WTC11 (cell line): ENCODE measurements around the gene MMP28. TPM values are rescaled to one million over a fixed set of nuclear protein-coding genes. Genes with fewer than 3 reads are reported as not detected.

ENCODE experiments used
- ATAC-seq: fragments of 200-7000 bp; cut with Tn5 transposase; 2 replicates; pipeline ENCODE4 v1.10.0; 2021; ENCODE audit warnings: mild to moderate bottlenecking, moderate library complexity
- CTCF ChIA-PET: fragments of 300-600 bp; sonication (Branson Sonifier 250); formaldehyde crosslinking; loops from one replicate; lab custom pipeline; 2021; ENCODE audit warnings: antibody characterized with exemption; lab: Charles Lee
- POLR2A ChIA-PET: fragments of 350-600 bp; sonication (Branson Sonifier 250); formaldehyde crosslinking; loops from one replicate; lab custom pipeline; 2021; ENCODE audit warnings: antibody characterized with exemption; lab: Charles Lee
- DNase-seq: peaks from one replicate; pipeline ENCODE4 v3.0.0; 2021; ENCODE audit warnings: low spot score
- H3K27ac Mint-ChIP-seq: 2 replicates; pipeline ENCODE4 v1.8.0; 2021; ENCODE audit warnings: mixed read lengths
- H3K27me3 Mint-ChIP-seq: 2 replicates; pipeline ENCODE4 v1.8.0; 2021; ENCODE audit warnings: low read depth, mild to moderate bottlenecking, moderate library complexity, mixed read lengths
- H3K36me3 Mint-ChIP-seq: 2 replicates; pipeline ENCODE4 v1.8.0; 2021; ENCODE audit warnings: mixed read lengths
- H3K4me1 Mint-ChIP-seq: 2 replicates; pipeline ENCODE4 v1.8.0; 2022; ENCODE audit warnings: mixed read lengths
- H3K4me3 Mint-ChIP-seq: 2 replicates; pipeline ENCODE4 v1.8.0; 2021; ENCODE audit warnings: mild to moderate bottlenecking, moderate library complexity, mixed read lengths
- H3K9me3 Mint-ChIP-seq: 2 replicates; pipeline ENCODE4 v1.8.0; 2021; ENCODE audit warnings: mixed read lengths
- ARID4B ChIP-seq: sonication (generic); formaldehyde crosslinking; IDR thresholded peaks from 2 replicates; pipeline ENCODE4 v1.8.0; 2023; ENCODE audit warnings: missing genetic modification reagents, mild to moderate bottlenecking, borderline replicate concordance
- ATF1 ChIP-seq: sonication (generic); formaldehyde crosslinking; IDR thresholded peaks from 2 replicates; pipeline ENCODE4 v1.8.1; 2023; ENCODE audit warnings: mild to moderate bottlenecking, moderate library complexity, missing genetic modification reagents
- ATF2 ChIP-seq: sonication (generic); formaldehyde crosslinking; IDR thresholded peaks from 2 replicates; pipeline ENCODE4 v1.8.1; 2022; ENCODE audit warnings: low read depth, missing genetic modification reagents, borderline replicate concordance
- EMX1 ChIP-seq: fragments of 250-450 bp; sonication (Bioruptor Pico); IDR thresholded peaks from 2 replicates; pipeline ENCODE4 v1.8.0; 2021; ENCODE audit warnings: mild to moderate bottlenecking
- FOXP1 ChIP-seq: sonication (generic); formaldehyde crosslinking; IDR thresholded peaks from 2 replicates; pipeline ENCODE4 v1.8.0; 2022; ENCODE audit warnings: missing genetic modification reagents, mild to moderate bottlenecking, moderate library complexity, borderline replicate concordance
- FOXP4 ChIP-seq: sonication (generic); formaldehyde crosslinking; IDR thresholded peaks from 2 replicates; pipeline ENCODE4 v1.8.0; 2022; ENCODE audit warnings: mild to moderate bottlenecking, missing genetic modification reagents
- HMGA2 ChIP-seq: fragments of 250-450 bp; sonication (Bioruptor Pico); IDR thresholded peaks from 2 replicates; pipeline ENCODE4 v1.4.0; 2021; ENCODE audit warnings: mild to moderate bottlenecking, moderate library complexity
- IRF2 ChIP-seq: sonication (generic); formaldehyde crosslinking; IDR thresholded peaks from 2 replicates; pipeline ENCODE4 v1.8.0; 2022; ENCODE audit warnings: low read depth, missing genetic modification reagents, borderline replicate concordance
- MXD4 ChIP-seq: fragments of 250-450 bp; sonication (Bioruptor Pico); IDR thresholded peaks from 2 replicates; pipeline ENCODE4 v1.8.0; 2021; ENCODE audit warnings: mild to moderate bottlenecking, moderate library complexity, borderline replicate concordance
- PRRX2 ChIP-seq: fragments of 250-450 bp; sonication (Bioruptor Pico); IDR thresholded peaks from 2 replicates; pipeline ENCODE4 v1.8.0; 2021; ENCODE audit warnings: mild to moderate bottlenecking
- SP1 ChIP-seq: sonication (generic); formaldehyde crosslinking; conservative IDR thresholded peaks from 2 replicates; pipeline ENCODE4 v1.8.1; 2022; ENCODE audit warnings: missing genetic modification reagents
- TEAD1 ChIP-seq: sonication (generic); formaldehyde crosslinking; IDR thresholded peaks from 2 replicates; pipeline ENCODE4 v1.8.0; 2022; ENCODE audit warnings: mild to moderate bottlenecking, missing genetic modification reagents
- USF1 ChIP-seq: sonication (generic); formaldehyde crosslinking; IDR thresholded peaks from 2 replicates; pipeline ENCODE4 v1.8.0; 2022; ENCODE audit warnings: mild to moderate bottlenecking, missing genetic modification reagents
- USF2 ChIP-seq: sonication (generic); formaldehyde crosslinking; IDR thresholded peaks from 2 replicates; pipeline ENCODE4 v1.8.1; 2023; ENCODE audit warnings: mild to moderate bottlenecking, missing genetic modification reagents, moderate library complexity
- ZNF121 ChIP-seq: sonication (generic); formaldehyde crosslinking; IDR thresholded peaks from 2 replicates; pipeline ENCODE4 v1.8.0; 2023; ENCODE audit warnings: missing genetic modification reagents
- total RNA-seq: library from RNA; stranded (reverse); gene quantifications from 3 replicates; pipeline ENCODE4 v1.2.3, GENCODE V29; 2021
- TF ChIP-seq, protein P1 (sequence below): sonication (generic); formaldehyde crosslinking; conservative IDR thresholded peaks from 2 replicates; pipeline ENCODE4 v1.8.1; 2022; ENCODE audit warnings: mild to moderate bottlenecking, missing genetic modification reagents

MMP28 gene
- total RNA-seq, 1 experiment from 2014 or later = 0.22 TPM

GRCh38 chr17:35745749-35746320, 49.6 kb downstream of the MMP28 start (continued):
- no peak for TF ChIP-seq TEAD1 (CRISPR knock-in tag)
- TF ChIP-seq PRRX2 (CRISPR knock-in tag) = no peak
- TF ChIP-seq ZNF121 (CRISPR knock-in tag) = no peak

DNA sequence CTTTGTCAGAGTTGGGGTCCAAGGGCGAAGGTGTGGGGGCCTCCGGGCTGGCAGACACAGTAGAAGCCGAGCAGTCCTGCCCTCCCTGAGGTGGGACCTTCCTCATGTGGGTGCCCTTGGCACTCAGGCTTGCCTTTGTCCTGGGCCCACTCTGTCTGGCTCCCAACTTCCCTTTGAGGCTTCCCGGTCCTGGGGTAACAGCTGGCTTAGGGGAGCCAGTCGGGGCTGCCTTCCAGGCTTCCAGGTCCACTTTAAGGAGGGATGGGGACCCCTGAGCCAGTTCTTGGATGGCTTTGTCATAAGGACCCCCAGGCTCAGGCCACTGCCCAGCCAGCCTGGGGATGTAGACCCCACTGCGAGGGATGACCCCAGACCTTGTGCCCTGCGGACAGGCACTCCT, 50.2 kb downstream of the MMP28 start:
- no peak for DNase-seq
- no peak for TF ChIP-seq USF2
- Mint-ChIP-seq H3K4me1 (peaks cover 11% of the 10 kb centered on the region), H3K9me3 (no peaks in the 10 kb centered on the region), H3K27ac (no peak overlapping the region), H3K27me3 (peaks cover 55% of the 10 kb centered on the region), H3K36me3 (0 out of 2 replicates have a peak, but pooled peaks cover 3% of the 10 kb centered on the region), H3K4me3 (no peak overlapping the region)
- ATAC-seq = no peak
- ChIA-PET POLR2A (interaction anchor here (1.2 kb wide), 1 partner anchor 13 kb away, joined by 3 read pairs; no protein-coding TSS in a partner anchor), CTCF (interaction anchor here (0.5 to 6.9 kb wide), 6 partner anchors 16 to 201 kb away, joined by 3 to 85 read pairs (median 10); partner anchors contain the start of genes RASL10B and TAF15)

DNA sequence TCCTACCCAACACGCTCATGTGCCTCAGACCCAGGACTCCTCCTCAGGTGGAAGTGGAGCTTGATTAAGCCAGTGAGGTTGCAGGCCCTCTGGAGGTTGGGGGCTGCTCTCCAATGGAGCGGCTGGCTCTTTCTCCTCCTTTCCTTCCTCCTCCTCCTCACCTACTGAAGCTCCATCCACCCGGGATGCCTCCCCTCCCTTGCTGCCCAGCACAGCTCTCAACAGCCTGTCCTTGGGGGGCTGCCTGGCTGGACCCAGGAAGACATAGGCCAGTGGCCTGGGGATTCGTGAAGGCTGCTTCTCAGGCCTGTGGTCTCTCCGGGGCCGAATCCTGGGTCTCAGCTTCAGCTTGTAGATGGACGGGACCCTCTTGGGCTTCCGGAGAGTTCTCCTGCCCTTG, 50.6 kb downstream of the MMP28 start:
- POLR2A ChIA-PET = interaction anchor here (1.2 kb wide), 1 partner anchor 12 kb away, joined by 3 read pairs; no protein-coding TSS in a partner anchor
- no peak for DNase-seq
- H3K27me3 Mint-ChIP-seq = peaks cover 56% of the 10 kb centered on the region
- peaks cover 4% of the 10 kb centered on the region; the same call in 1 of the 2 replicates for H3K36me3 Mint-ChIP-seq
- H3K9me3 Mint-ChIP-seq = no peaks in the 10 kb centered on the region
- CTCF ChIA-PET = interaction anchor here (1.0 to 6.9 kb wide), 6 partner anchors 15 to 191 kb away, joined by 3 to 85 read pairs (median 10); partner anchors contain the start of genes RASL10B and TAF15
- TF ChIP-seq ATF2 (CRISPR knock-in tag) = no peak
- TF ChIP-seq ATF1 (CRISPR knock-in tag) = no peak
- no peak for TF ChIP-seq SP1 (CRISPR knock-in tag)
- no peak for TF ChIP-seq IRF2 (CRISPR knock-in tag)
- TF ChIP-seq, all 79 proteins: peak for 0
- no peak for ATAC-seq
- Mint-ChIP-seq H3K4me1 (peaks cover 9% of the 10 kb centered on the region), H3K4me3 (no peak overlapping the region), H3K27ac (no peak overlapping the region)

- ChIA-PET POLR2A (interaction anchor here (0.6 to 1.2 kb wide), 2 partner anchors 11 to 79 kb away, joined by 3 read pairs; no protein-coding TSS in a partner anchor), CTCF (interaction anchor here (0.5 to 6.9 kb wide), 9 partner anchors 12 to 190 kb away, joined by 3 to 85 read pairs (median 3); partner anchors contain the start of gene RASL10B)
- no peak overlapping the region for H3K27ac Mint-ChIP-seq
- peaks cover 6% of the 10 kb centered on the region for H3K4me1 Mint-ChIP-seq
- H3K27me3 Mint-ChIP-seq = peaks cover 56% of the 10 kb centered on the region
- no peaks in the 10 kb centered on the region for H3K9me3 Mint-ChIP-seq
- H3K4me3 Mint-ChIP-seq = no peak overlapping the region
- ATAC-seq (peak; percentile 17), DNase-seq (peak; percentile 68)
- H3K36me3 Mint-ChIP-seq = peaks cover 8% of the 10 kb centered on the region; the same call in 1 of the 2 replicates
- 0 out of 2 replicates have a peak, but pooled peaks have one; percentile 43 for TF ChIP-seq EMX1
- TF ChIP-seq, protein P1, sequence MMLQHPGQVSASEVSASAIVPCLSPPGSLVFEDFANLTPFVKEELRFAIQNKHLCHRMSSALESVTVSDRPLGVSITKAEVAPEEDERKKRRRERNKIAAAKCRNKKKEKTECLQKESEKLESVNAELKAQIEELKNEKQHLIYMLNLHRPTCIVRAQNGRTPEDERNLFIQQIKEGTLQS (CRISPR knock-in tag) = no peak
- no peak for TF ChIP-seq USF1 (CRISPR knock-in tag)
- TF ChIP-seq FOXP4 (CRISPR knock-in tag) = peak; percentile 63; the same call in 1 of the 2 replicates
- no peak for TF ChIP-seq HMGA2 (CRISPR knock-in tag)
- no peak for TF ChIP-seq MXD4 (CRISPR knock-in tag)
- TF ChIP-seq ARID4B = peak; percentile 44; the same call in 1 of the 2 replicates
- TF ChIP-seq FOXP1 (CRISPR knock-in tag) = 0 out of 2 replicates have a peak, but pooled peaks have one; percentile 28
These were observed 51.7 kb downstream of the MMP28 start for GRCh38 chr17:35743626-35744328.
